LNCaP clone FGC (cell line): Measurements from ENCODE around the gene DNAH9.

Experiments used
- DNase-seq: peaks from one replicate; pipeline ENCODE4 v3.0.0-alpha.2; 2011; ENCODE audit warnings: low read depth
- H3K4me3 ChIP-seq: 2 replicates; pipeline ENCODE4 v1.5.1; 2011; ENCODE audit warnings: mild to moderate bottlenecking, low read depth, low read length, control low read depth
- CTCF ChIP-seq: IDR thresholded peaks from 2 replicates; pipeline ENCODE4 v1.5.1; 2012; ENCODE audit warnings: mild to moderate bottlenecking; ENCODE audit not compliant: control insufficient read depth, insufficient read depth; ENCODE audit errors: extremely low read depth

The DNAH9 gene

GRCh38 chr17:11786711-11787438 lies 188.6 kb downstream of the DNAH9 start:
- TF ChIP-seq CTCF, result no peak
- no peak overlapping the region for H3K4me3 ChIP-seq
- DNase-seq, result no peak

- no peak overlapping the region for H3K4me3 ChIP-seq
- no peak for DNase-seq
- TF ChIP-seq CTCF, result no peak
Observed at GRCh38 chr17:11795906-11796305, 197.6 kb downstream of the DNAH9 start.

GRCh38 chr17:11797803-11798202 lies 199.5 kb downstream of the DNAH9 start:
- no peak for DNase-seq
- no peak for TF ChIP-seq CTCF
- H3K4me3 ChIP-seq, result no peak overlapping the region

GRCh38 chr17:11803231-11803969 lies 205.1 kb downstream of the DNAH9 start:
- no peak overlapping the region for H3K4me3 ChIP-seq
- TF ChIP-seq CTCF, result no peak
- no peak for DNase-seq

GRCh38 chr17:11805138-11805537 lies 206.9 kb downstream of the DNAH9 start:
- no peak overlapping the region for H3K4me3 ChIP-seq
- no peak for DNase-seq
- no peak for TF ChIP-seq CTCF

- H3K4me3 ChIP-seq, result no peak overlapping the region
- DNase-seq, result no peak
- TF ChIP-seq CTCF, result no peak
Observed at GRCh38 chr17:11805952-11806351, 207.7 kb downstream of the DNAH9 start.
